Breast epithelium (tissue), 4 donors: ENCODE measurements around the gene GRXCR2. TPM values are rescaled to one million over a fixed set of nuclear protein-coding genes. Genes with fewer than 3 reads are reported as not detected.

Source experiments
- DNase-seq, 2 donors: peaks; one replicate each; pipeline ENCODE4 v3.0.0-alpha.2; 2019; ENCODE audit warnings: low spot score in 2 of 2
- H3K27ac ChIP-seq, 2 donors: fragments of 200-600 bp; sonication (generic) in 1 of 2; one replicate each; pipeline ENCODE4 v1.5.1; 2016 to 2019; ENCODE audit warnings: mild to moderate bottlenecking in 1 of 2
- H3K27me3 ChIP-seq, 2 donors: fragments of 200-600 bp; sonication (generic) in 1 of 2; one replicate each; pipeline versions ENCODE4 v1.5.1 to v1.6.0; 2017 to 2019; ENCODE audit warnings: control low read depth in 1 of 2, mild to moderate bottlenecking in 1 of 2
- H3K36me3 ChIP-seq: fragments of 200-600 bp; one replicate; pipeline ENCODE4 v1.5.1; 2019
- H3K4me1 ChIP-seq, 2 donors: fragments of 200-600 bp; sonication (generic); one replicate each; pipeline ENCODE4 v1.5.1; 2016 to 2019; ENCODE audit warnings: control low read depth in 1 of 2
- H3K4me3 ChIP-seq, 3 donors: fragments of 200-600 bp; sonication (generic); 1 replicate in 2 of 3; 2 replicates in 1 of 3; pipeline ENCODE4 v1.5.1; 2016 to 2019; ENCODE audit warnings: mild to moderate bottlenecking in 3 of 3, moderate library complexity in 2 of 3
- H3K9me3 ChIP-seq, 2 donors: fragments of 200-600 bp; sonication (generic) in 1 of 2; one replicate each; pipeline ENCODE4 v1.5.1; 2016 to 2019; ENCODE audit warnings: control low read depth in 1 of 2
- CTCF ChIP-seq, 3 donors: fragments of 450-650 bp; IDR thresholded peaks; one replicate each; pipeline ENCODE4 v1.5.1; 2016 to 2017; ENCODE audit warnings: antibody characterized with exemption in 3 of 3, mild to moderate bottlenecking in 3 of 3, moderate library complexity in 3 of 3
- POLR2A ChIP-seq: fragments of 450-650 bp; IDR thresholded peaks from one replicate; pipeline ENCODE4 v1.6.1; 2016; ENCODE audit warnings: antibody characterized with exemption, mild to moderate bottlenecking, moderate library complexity
- POLR2AphosphoS5 ChIP-seq, 3 donors: sonication (generic); formaldehyde crosslinking; IDR thresholded peaks; one replicate each; pipeline ENCODE4 v1.6.1; 2017; ENCODE audit warnings: antibody characterized with exemption in 3 of 3
- intact Hi-C: fragments of 100-400 bp; cut with DNase I; formaldehyde crosslinking; loops from one replicate; pipeline ENCODE4 v1.15.1; 2023; ENCODE audit warnings: low total_unique reads
- total RNA-seq, 3 donors: library from RNA; depleted of rRNA; stranded (reverse); fragments of >200 nt; gene quantifications; one replicate each; pipeline ENCODE4 v1.1.0, GENCODE V29; 2016

GRXCR2 gene
- total RNA-seq, 3 donors from 2014 or later = 0.29 TPM; not detected in 2

- H3K4me3 ChIP-seq = no peak overlapping the region
- H3K27me3 ChIP-seq = no peaks in the 10 kb centered on the region
- intact Hi-C loops = no loop called here
- no peak overlapping the region for H3K27ac ChIP-seq
- H3K9me3 ChIP-seq = no peaks in the 10 kb centered on the region
- no peaks in the 10 kb centered on the region for H3K4me1 ChIP-seq
- H3K36me3 ChIP-seq = no peaks in the 10 kb centered on the region
- DNase-seq = no peak
- no peak for TF ChIP-seq POLR2A
- TF ChIP-seq POLR2AphosphoS5 (IDR thresholded peaks at IDR 0.05) = no peak
- TF ChIP-seq CTCF (IDR thresholded peaks at IDR 0.05) = no peak
Measured at GRCh38 chr5:145863003-145863402, 9.8 kb downstream of the GRXCR2 start.

- no peak for DNase-seq
- Histone ChIP-seq H3K4me3 (no peak overlapping the region), H3K36me3 (no peaks in the 10 kb centered on the region), H3K27me3 (no peaks in the 10 kb centered on the region), H3K4me1 (no peaks in the 10 kb centered on the region), H3K9me3 (no peaks in the 10 kb centered on the region), H3K27ac (no peak overlapping the region)
- intact Hi-C loops = no loop called here
- TF ChIP-seq POLR2AphosphoS5 (IDR thresholded peaks at IDR 0.05) (no peak), POLR2A (no peak), CTCF (IDR thresholded peaks at IDR 0.05) (no peak)
Measured at GRCh38 chr5:145859897-145860296, 12.9 kb downstream of the GRXCR2 start.

DNA sequence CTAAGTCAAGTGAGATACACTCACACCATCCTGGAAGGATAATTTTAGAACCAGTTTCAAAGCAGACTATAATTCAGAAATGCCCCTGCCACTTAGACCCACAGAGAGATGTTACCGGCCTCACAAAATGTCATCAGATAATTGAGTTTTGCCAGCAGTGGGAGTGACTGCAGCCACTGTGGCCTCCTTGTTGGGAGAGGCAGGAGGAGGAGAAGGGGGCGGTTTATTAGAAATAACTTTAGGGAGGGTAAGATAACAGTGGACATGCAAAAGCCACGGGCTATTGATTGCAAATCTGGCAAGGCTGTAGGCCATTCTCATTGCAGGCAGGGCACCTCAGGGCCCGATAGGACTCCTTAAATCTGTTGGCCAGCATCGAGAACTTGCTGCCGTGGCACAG, 13.4 kb downstream of the GRXCR2 start:
- Histone ChIP-seq H3K27me3 (no peaks in the 10 kb centered on the region), H3K4me3 (no peak overlapping the region), H3K9me3 (no peaks in the 10 kb centered on the region), H3K27ac (no peak overlapping the region), H3K4me1 (no peaks in the 10 kb centered on the region), H3K36me3 (no peaks in the 10 kb centered on the region)
- intact Hi-C loops = no loop called here
- TF ChIP-seq POLR2AphosphoS5 (IDR thresholded peaks at IDR 0.05) (no peak), CTCF (IDR thresholded peaks at IDR 0.05) (no peak), POLR2A (no peak)
- no peak for DNase-seq

DNA sequence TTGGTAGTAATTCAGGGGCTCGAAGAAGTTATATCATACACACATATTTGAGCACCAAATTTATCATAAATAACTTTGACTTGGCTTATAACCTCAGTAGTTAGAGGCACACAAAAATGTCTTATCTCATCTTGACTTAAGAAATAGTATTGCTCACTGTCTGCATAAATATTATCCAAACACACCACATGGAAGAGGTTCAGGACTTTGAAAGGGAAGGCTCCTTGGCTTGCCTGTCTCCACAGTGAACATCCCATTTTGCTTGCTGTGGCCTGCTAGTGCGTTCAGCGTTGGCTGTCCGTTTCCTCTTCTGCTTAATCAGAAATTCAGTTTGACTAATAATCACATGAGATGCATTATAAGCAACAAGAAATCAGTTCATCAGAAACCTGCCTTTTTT, 13.9 kb downstream of the GRXCR2 start:
- Histone ChIP-seq H3K4me1 (no peaks in the 10 kb centered on the region), H3K27ac (no peak overlapping the region), H3K27me3 (no peaks in the 10 kb centered on the region), H3K36me3 (no peaks in the 10 kb centered on the region), H3K9me3 (no peaks in the 10 kb centered on the region), H3K4me3 (no peak overlapping the region)
- DNase-seq = no peak
- intact Hi-C loops = no loop called here
- no peak for TF ChIP-seq POLR2A
- no peak for TF ChIP-seq CTCF (IDR thresholded peaks at IDR 0.05)
- no peak for TF ChIP-seq POLR2AphosphoS5 (IDR thresholded peaks at IDR 0.05)

DNA sequence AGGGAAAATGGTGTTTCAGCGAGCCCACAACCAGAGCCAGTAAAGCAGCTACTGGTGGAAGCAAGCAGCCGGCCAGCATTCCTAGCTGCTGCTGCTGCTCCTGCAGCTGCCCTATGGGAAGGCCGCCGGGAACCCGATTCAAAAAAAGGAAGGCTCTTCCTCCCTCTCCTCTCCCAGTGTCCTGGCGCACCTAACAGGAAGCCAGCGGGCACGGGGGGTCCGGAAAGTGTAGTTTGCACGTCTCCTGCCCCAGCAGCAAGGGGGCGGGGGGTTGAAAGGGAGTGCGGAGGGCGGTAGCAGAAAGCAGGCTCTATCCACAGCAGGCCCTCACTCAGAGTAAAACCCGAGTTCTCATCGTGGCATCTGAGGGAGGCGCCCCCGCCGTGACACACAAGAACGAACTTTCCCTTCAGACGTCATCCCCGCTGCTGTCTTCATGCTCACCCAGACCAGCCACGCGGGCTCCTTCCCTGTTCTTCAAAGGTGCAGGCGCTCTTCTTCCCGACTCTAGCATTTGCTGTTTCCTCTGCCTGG, 16.5 kb downstream of the GRXCR2 start:
- no peaks in the 10 kb centered on the region for H3K27me3 ChIP-seq
- TF ChIP-seq CTCF (IDR thresholded peaks at IDR 0.05) (peak in 1 of 3 donors; percentile 9), POLR2AphosphoS5 (IDR thresholded peaks at IDR 0.05) (no peak)
- no peaks in the 10 kb centered on the region for H3K4me1 ChIP-seq
- DNase-seq = peak in 1 of 2 donors; percentile 43
- no peaks in the 10 kb centered on the region for H3K9me3 ChIP-seq
- intact Hi-C loops = no loop called here
- no peaks in the 10 kb centered on the region for H3K36me3 ChIP-seq
- peak overlapping the region; percentile 69 to 76 for H3K27ac ChIP-seq
- H3K4me3 ChIP-seq = peak overlapping the region; percentile 33 to 66 (median 45)
